ENCODE measurements around the gene SLC31A2. TPM values are rescaled to one million over a fixed set of nuclear protein-coding genes. Genes with fewer than 3 reads are reported as not detected.

Gene SLC31A2
- polyA plus RNA-seq, 1 experiment, result 10.7 TPM

- ChIA-PET CTCF (interaction anchor here (1.1 kb wide), 1 partner anchor 17 kb away, joined by 3 read pairs; no protein-coding TSS in a partner anchor), POLR2A (no interaction called here)
- no peak for TF ChIP-seq CTCF (IDR thresholded peaks at IDR 0.05; ENCODE audit: insufficient read depth, low read depth, low read length)
- no peaks in the 10 kb centered on the region for H3K27me3 ChIP-seq (ENCODE audit: control insufficient read depth, insufficient read depth, low read length)
- H3K4me3 ChIP-seq (ENCODE audit: low read depth, low read length), result no peak overlapping the region
- no peak for DNase-seq (ENCODE audit: low read depth)
- no peaks in the 10 kb centered on the region; the same call in 1 of the 2 replicates for H3K36me3 ChIP-seq (ENCODE audit: control insufficient read depth, insufficient read depth, low read length)
Measured at GRCh38 chr9:113154471-113154870, 3.7 kb downstream of the SLC31A2 start.

GRCh38 chr9:113154946-113155345, 4.1 kb downstream of the SLC31A2 start:
- TF ChIP-seq CTCF (IDR thresholded peaks at IDR 0.05; ENCODE audit: insufficient read depth, low read depth, low read length), result no peak
- CTCF ChIA-PET, result interaction anchor here (0.7 to 1.1 kb wide), 2 partner anchors 16 to 65 kb away, joined by 3 read pairs; no protein-coding TSS in a partner anchor
- H3K4me3 ChIP-seq (ENCODE audit: low read depth, low read length), result no peak overlapping the region
- POLR2A ChIA-PET, result no interaction called here
- no peaks in the 10 kb centered on the region for H3K27me3 ChIP-seq (ENCODE audit: control insufficient read depth, insufficient read depth, low read length)
- no peak for DNase-seq (ENCODE audit: low read depth)
- H3K36me3 ChIP-seq (ENCODE audit: control insufficient read depth, insufficient read depth, low read length), result no peaks in the 10 kb centered on the region; the same call in 1 of the 2 replicates

- POLR2A ChIA-PET, result no interaction called here
- CTCF ChIA-PET, result interaction anchor here (0.6 to 0.7 kb wide), 2 partner anchors 64 to 109 kb away, joined by 3 read pairs; no protein-coding TSS in a partner anchor
- TF ChIP-seq CTCF (IDR thresholded peaks at IDR 0.05; ENCODE audit: insufficient read depth, low read depth, low read length), result no peak
- no peak for DNase-seq (ENCODE audit: low read depth)
- no peaks in the 10 kb centered on the region for H3K27me3 ChIP-seq (ENCODE audit: control insufficient read depth, insufficient read depth, low read length)
- no peak overlapping the region for H3K4me3 ChIP-seq (ENCODE audit: low read depth, low read length)
- no peaks in the 10 kb centered on the region; the same call in 1 of the 2 replicates for H3K36me3 ChIP-seq (ENCODE audit: control insufficient read depth, insufficient read depth, low read length)
Measured at GRCh38 chr9:113155911-113156588, 5.2 kb downstream of the SLC31A2 start.

GRCh38 chr9:113156880-113157279, 6.1 kb downstream of the SLC31A2 start:
- ChIA-PET POLR2A (no interaction called here), CTCF (no interaction called here)
- no peak for DNase-seq (ENCODE audit: low read depth)
- TF ChIP-seq CTCF (IDR thresholded peaks at IDR 0.05; ENCODE audit: insufficient read depth, low read depth, low read length), result no peak
- H3K27me3 ChIP-seq (ENCODE audit: control insufficient read depth, insufficient read depth, low read length), result no peaks in the 10 kb centered on the region
- peaks cover 6% of the 10 kb centered on the region; the same call in 1 of the 2 replicates for H3K36me3 ChIP-seq (ENCODE audit: control insufficient read depth, insufficient read depth, low read length)
- H3K4me3 ChIP-seq (ENCODE audit: low read depth, low read length), result no peak overlapping the region

- POLR2A ChIA-PET, result no interaction called here
- H3K36me3 ChIP-seq (ENCODE audit: control insufficient read depth, insufficient read depth, low read length), result peaks cover 10% of the 10 kb centered on the region
- DNase-seq (ENCODE audit: low read depth), result no peak
- CTCF ChIA-PET, result no interaction called here
- no peak overlapping the region for H3K4me3 ChIP-seq (ENCODE audit: low read depth, low read length)
- TF ChIP-seq CTCF (IDR thresholded peaks at IDR 0.05; ENCODE audit: insufficient read depth, low read depth, low read length), result no peak
- H3K27me3 ChIP-seq (ENCODE audit: control insufficient read depth, insufficient read depth, low read length), result no peaks in the 10 kb centered on the region
Measured at GRCh38 chr9:113158446-113158845, 7.6 kb downstream of the SLC31A2 start.
